GM12878 (cell line): Measurements from ENCODE around the gene PPFIA3. TPM values are rescaled to one million over a fixed set of nuclear protein-coding genes. Genes with fewer than 3 reads are reported as not detected.

Source experiments
- ATAC-seq: fragments of 200-7000 bp; cut with Tn5 transposase; 3 replicates; pipeline ENCODE4 v1.9.1; 2020; ENCODE audit warnings: mild to moderate bottlenecking, moderate library complexity
- BruUV-seq: library from RNA; stranded (reverse); fragments of 400-500 nt; replicated peaks from 2 replicates; lab custom pipeline; 2021; lab: Mats Ljungman, UMichigan
- CTCF ChIA-PET: fragments of 300-600 bp; sonication (Branson Sonifier 250); formaldehyde crosslinking; extraction: SDS; loops from one replicate; lab custom pipeline; 2021; ENCODE audit warnings: inconsistent platforms; lab: Yijun Ruan, JAX
- POLR2A ChIA-PET: fragments of 350-600 bp; formaldehyde crosslinking; extraction: SDS; loops from one replicate; lab custom pipeline; 2021; ENCODE audit warnings: inconsistent platforms; lab: Charles Lee
- RAD21 ChIA-PET: fragments of 300-600 bp; sonication (Branson Sonifier 250); formaldehyde crosslinking; loops from one replicate; lab custom pipeline; 2023; ENCODE audit warnings: antibody characterized with exemption; ENCODE audit not compliant: unreplicated experiment; lab: Charles Lee
- SMC1A ChIA-PET: fragments of 300-600 bp; sonication (Branson Sonifier 250); formaldehyde crosslinking; loops from one replicate; lab custom pipeline; 2023; ENCODE audit not compliant: unreplicated experiment, uncharacterized antibody; lab: Charles Lee
- DNase-seq: peaks from one replicate; pipeline ENCODE4 v3.0.0-alpha.2; 2011; ENCODE audit warnings: low read depth, low spot score
- FAIRE-seq: peaks from 3 replicates; lab custom pipeline; 2011; peaks lifted over from hg19 to GRCh38; lab: Jason Lieb, UNC
- H2AFZ ChIP-seq: 2 replicates; pipeline ENCODE4 v1.6.0; 2011; ENCODE audit warnings: low read depth, low read length, control low read depth; ENCODE audit not compliant: control insufficient read depth
- H3K27ac ChIP-seq: 2 replicates; pipeline ENCODE4 v1.5.1; 2011; ENCODE audit warnings: control low read depth; ENCODE audit not compliant: control insufficient read depth, insufficient read depth
- H3K27me3 ChIP-seq, 2 experiments: replicated peaks in 1 of 2; 2 replicates each; pipeline versions ENCODE4 v1.6.0 to v1.6.1; 2011; ENCODE audit warnings: low read length in 1 of 2; ENCODE audit not compliant: control insufficient read depth in 2 of 2, insufficient read depth in 2 of 2
- H3K36me3 ChIP-seq, 2 experiments: 2 replicates each; pipeline ENCODE4 v1.5.1; 2011; ENCODE audit warnings: low read length in 1 of 2; ENCODE audit not compliant: control insufficient read depth in 2 of 2, insufficient read depth in 2 of 2
- H3K4me1 ChIP-seq: 2 replicates; pipeline ENCODE4 v1.6.1; 2011; ENCODE audit warnings: mild to moderate bottlenecking, low read length, moderate library complexity, mixed read lengths; ENCODE audit not compliant: control insufficient read depth, insufficient read depth
- H3K4me2 ChIP-seq: 2 replicates; pipeline ENCODE4 v1.6.0; 2011; ENCODE audit warnings: control low read depth; ENCODE audit not compliant: control insufficient read depth, insufficient read depth
- H3K4me3 ChIP-seq: fragments of 200-600 bp; sonication (generic); 2 replicates; pipeline ENCODE4 v1.5.1; 2016
- H3K79me2 ChIP-seq: 2 replicates; pipeline ENCODE4 v1.6.0; 2011; ENCODE audit warnings: low read length; ENCODE audit not compliant: control insufficient read depth, insufficient read depth
- H3K9ac ChIP-seq: 2 replicates; pipeline ENCODE4 v1.8.0; 2011; ENCODE audit warnings: low read length, control low read depth, mixed read lengths; ENCODE audit not compliant: control insufficient read depth, insufficient read depth
- H3K9me3 ChIP-seq: replicated peaks from 3 replicates; pipeline ENCODE4 v1.5.1; 2011; ENCODE audit warnings: mild to moderate bottlenecking, low read length; ENCODE audit not compliant: control insufficient read depth, insufficient read depth
- H4K20me1 ChIP-seq: 2 replicates; pipeline ENCODE4 v1.6.0; 2011; ENCODE audit not compliant: control insufficient read depth, insufficient read depth
- CHD2 ChIP-seq: IDR thresholded peaks from 2 replicates; pipeline ENCODE4 v1.6.1; 2011; ENCODE audit warnings: low read depth, low read length, improper control_type of control experiment, borderline replicate concordance
- CHD4 ChIP-seq: fragments of 200-600 bp; sonication (generic); IDR thresholded peaks from 2 replicates; pipeline ENCODE4 v1.6.1; 2016; ENCODE audit warnings: mild to moderate bottlenecking
- ESRRA ChIP-seq: IDR thresholded peaks from 2 replicates; pipeline ENCODE4 v1.6.1; 2012; ENCODE audit warnings: mild to moderate bottlenecking, low read length, improper control_type of control experiment
- HDAC2 ChIP-seq: fragments of 200-600 bp; sonication (generic); IDR thresholded peaks from 2 replicates; pipeline ENCODE4 v1.6.1; 2017
- NFIC ChIP-seq: IDR thresholded peaks from 2 replicates; pipeline ENCODE4 v1.6.1; 2012; ENCODE audit warnings: low read depth, mild to moderate bottlenecking, inconsistent platforms, low read length, moderate library complexity
- NR2C1 ChIP-seq: fragments of 450-650 bp; IDR thresholded peaks from 2 replicates; pipeline ENCODE4 v1.6.1; 2017; ENCODE audit warnings: antibody characterized with exemption, mild to moderate bottlenecking, moderate library complexity
- PBX3 ChIP-seq: IDR thresholded peaks from 2 replicates; pipeline ENCODE4 v1.6.1; 2011; ENCODE audit warnings: mild to moderate bottlenecking, low read depth, low read length, moderate library complexity; ENCODE audit not compliant: insufficient replicate concordance
- RUNX3 ChIP-seq: IDR thresholded peaks from 2 replicates; pipeline ENCODE4 v1.6.1; 2012; ENCODE audit warnings: low read length, inconsistent platforms
- SP1 ChIP-seq: IDR thresholded peaks from one replicate; pipeline ENCODE4 v1.6.1; 2011; ENCODE audit warnings: low read depth, low read length
- SPI1 ChIP-seq: IDR thresholded peaks from 2 replicates; pipeline ENCODE4 v1.6.1; 2011; ENCODE audit warnings: low read depth, mild to moderate bottlenecking, low read length, moderate library complexity, borderline replicate concordance; ENCODE audit not compliant: insufficient read depth
- ZSCAN29 ChIP-seq: fragments of 450-650 bp; IDR thresholded peaks from 2 replicates; pipeline ENCODE4 v1.6.1; 2017; ENCODE audit warnings: mild to moderate bottlenecking, moderate library complexity
- WGBS: methylation state at CpG from one replicate; pipeline ENCODE4 v1.1.6; 2016; ENCODE audit warnings: low lambda C conversion rate; ENCODE audit not compliant: insufficient replicate concordance, insufficient coverage; ENCODE audit errors: missing lambda C conversion rate; 5-methylcytosine and 5-hydroxymethylcytosine counted together
- in situ Hi-C: fragments of 300-500 bp; cut with MboI; formaldehyde crosslinking; loops from 9 replicates; pipeline ENCODE4 v1.14.3; 2018; ENCODE audit warnings: mixed read lengths
- intact Hi-C: fragments of 100-400 bp; cut with micrococcal nuclease; formaldehyde crosslinking; loops from one replicate; pipeline ENCODE4 v1.14.2; 2022; ENCODE audit not compliant: unreplicated experiment
- polyA plus RNA-seq, 11 experiments: library from polyadenylated mRNA; depleted of rRNA in 4 of 11; unstranded in 6 of 11; stranded (reverse) in 5 of 11; fragments of >200 nt; fragmentation: Nextera tagmentation in 4 of 11; fragmentation: Illumina TruSeq in 1 of 11; extraction: Ambion mirVana in 4 of 11; extraction: Trizol in 1 of 11; gene quantifications; 1 replicate in 1 of 11; 2 replicates in 10 of 11; pipeline versions ENCODE4 v1.2.1 to v1.2.3, GENCODE V29; 2011 to 2016; ENCODE audit warnings: inconsistent platforms in 2 of 11, missing spikeins in 2 of 11, low read depth in 1 of 11
- total RNA-seq, 4 experiments: library from RNA; depleted of rRNA in 3 of 4; stranded (reverse); fragments of >200 nt in 3 of 4; fragmentation: Illumina TruSeq in 1 of 4; extraction: Trizol in 1 of 4; gene quantifications; 2 replicates each; pipeline versions ENCODE4 v1.2.1 to v1.2.3, GENCODE V29; 2013 to 2021

The PPFIA3 gene
- total and polyA plus RNA-seq, 10 of the 15 experiments (the other 5 are each of a cell fraction or from before 2014, with no cell fraction given) = 0.11 to 1.7 (median 0.73) TPM; not detected in 3

- TF ChIP-seq CHD2 = no peak
- no peak for TF ChIP-seq SPI1
- no peak for TF ChIP-seq NR2C1
- TF ChIP-seq RUNX3 = no peak
- TF ChIP-seq SP1 = no peak
- TF ChIP-seq NFIC = no peak
- no peak for TF ChIP-seq ESRRA
- TF ChIP-seq PBX3 = no peak
- TF ChIP-seq ZSCAN29 = no peak
- no peak for TF ChIP-seq CHD4
Measured at GRCh38 chr19:49086296-49086695, 33.0 kb upstream of the PPFIA3 start (continued).

DNA sequence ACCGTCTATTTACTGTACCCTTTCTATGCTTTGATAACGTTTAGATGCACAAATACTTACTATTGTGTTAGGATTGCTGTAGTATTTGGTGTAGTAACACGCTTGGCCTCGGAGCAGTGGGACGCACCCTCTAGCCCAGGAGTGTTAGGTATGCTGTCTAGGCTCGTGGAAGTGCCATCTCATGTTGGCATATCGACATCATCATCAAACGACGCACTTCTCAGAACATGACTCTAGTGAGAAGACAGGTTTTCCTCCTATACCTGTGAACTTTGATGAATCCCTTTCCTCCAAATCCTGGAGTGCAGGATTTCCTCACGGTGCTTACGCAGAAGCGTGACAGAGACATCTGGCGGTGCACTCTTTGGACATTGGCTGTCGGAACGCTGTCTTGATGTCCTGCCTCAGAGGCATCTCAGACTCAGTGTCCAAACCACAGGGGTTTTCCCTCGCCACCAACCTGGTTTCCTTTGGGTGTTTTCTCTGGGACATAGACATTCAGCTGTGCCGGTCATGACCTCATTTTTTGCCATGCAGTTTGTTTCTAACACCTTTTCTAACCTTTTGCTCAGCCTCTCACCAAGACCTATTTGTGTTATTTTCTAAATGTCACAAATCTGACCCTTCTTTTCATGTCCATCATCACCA, 27.8 kb upstream of the PPFIA3 start:
- 0 out of 2 replicates have a peak, but pooled peaks cover 6% of the 10 kb centered on the region for H4K20me1 ChIP-seq

More for the DNA sequence above, 27.8 kb upstream of the PPFIA3 start:
- ChIA-PET POLR2A (no interaction called here), CTCF (no interaction called here), RAD21 (no interaction called here), SMC1A (no interaction called here)
- intact Hi-C loops (no loop called here), in situ Hi-C loops (no loop called here)
- Histone ChIP-seq H3K9ac (no peak overlapping the region), H2AFZ (no peak overlapping the region), H3K9me3 (no peaks in the 10 kb centered on the region), H3K4me3 (no peak overlapping the region), H3K4me2 (no peak overlapping the region), H3K27ac (no peak overlapping the region), H3K79me2 (peaks cover 32% of the 10 kb centered on the region), H3K27me3 (no peaks in the 10 kb centered on the region), H3K36me3 (peaks cover 24 to 46% of the 10 kb centered on the region in 2 experiments), H3K4me1 (peaks cover 2% of the 10 kb centered on the region)
- ATAC-seq (no peak), DNase-seq (no peak), FAIRE-seq (no peak)
- TF ChIP-seq RUNX3 (0 out of 2 replicates have a peak, but pooled peaks have one; percentile 14), HDAC2 (no peak)
- WGBS = 80% methylated on average over 17 of the region's 17 CpGs
- BruUV-seq = no TSS peak
